Measurements from ENCODE around the gene KLRG1.

DNA sequence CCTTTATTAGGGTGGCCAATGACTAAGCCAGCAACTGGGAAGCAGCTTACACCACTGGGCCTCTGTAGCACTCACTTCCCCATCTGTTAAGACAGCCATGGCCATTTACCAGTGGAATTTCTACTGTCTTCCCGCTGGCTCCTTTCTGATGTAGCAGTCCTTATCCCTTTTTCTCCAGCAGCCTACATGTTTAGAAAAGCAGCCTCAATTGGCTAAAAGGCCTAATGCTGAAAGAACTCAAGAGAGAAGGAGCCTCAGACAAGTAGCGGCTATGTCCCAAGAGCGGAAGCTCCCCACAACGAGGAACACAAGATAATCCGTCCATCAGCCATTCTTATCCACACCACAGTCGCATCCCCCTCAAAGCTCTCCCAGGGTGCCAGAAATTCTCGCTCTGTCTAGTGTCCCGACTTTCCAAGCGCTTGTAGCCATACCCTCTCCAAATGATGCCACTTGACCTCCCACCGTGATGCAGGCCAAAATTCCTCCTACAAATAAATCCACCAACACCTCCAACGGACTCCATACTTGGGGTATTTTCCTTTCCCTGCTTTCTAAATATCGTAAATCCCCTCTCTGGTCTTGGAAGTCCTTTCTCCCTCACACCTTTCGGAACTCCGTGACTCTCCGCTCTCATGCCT, 40.5 kb upstream of the KLRG1 start:
- TF ChIP-seq, protein P1, sequence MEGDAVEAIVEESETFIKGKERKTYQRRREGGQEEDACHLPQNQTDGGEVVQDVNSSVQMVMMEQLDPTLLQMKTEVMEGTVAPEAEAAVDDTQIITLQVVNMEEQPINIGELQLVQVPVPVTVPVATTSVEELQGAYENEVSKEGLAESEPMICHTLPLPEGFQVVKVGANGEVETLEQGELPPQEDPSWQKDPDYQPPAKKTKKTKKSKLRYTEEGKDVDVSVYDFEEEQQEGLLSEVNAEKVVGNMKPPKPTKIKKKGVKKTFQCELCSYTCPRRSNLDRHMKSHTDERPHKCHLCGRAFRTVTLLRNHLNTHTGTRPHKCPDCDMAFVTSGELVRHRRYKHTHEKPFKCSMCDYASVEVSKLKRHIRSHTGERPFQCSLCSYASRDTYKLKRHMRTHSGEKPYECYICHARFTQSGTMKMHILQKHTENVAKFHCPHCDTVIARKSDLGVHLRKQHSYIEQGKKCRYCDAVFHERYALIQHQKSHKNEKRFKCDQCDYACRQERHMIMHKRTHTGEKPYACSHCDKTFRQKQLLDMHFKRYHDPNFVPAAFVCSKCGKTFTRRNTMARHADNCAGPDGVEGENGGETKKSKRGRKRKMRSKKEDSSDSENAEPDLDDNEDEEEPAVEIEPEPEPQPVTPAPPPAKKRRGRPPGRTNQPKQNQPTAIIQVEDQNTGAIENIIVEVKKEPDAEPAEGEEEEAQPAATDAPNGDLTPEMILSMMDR (IDR thresholded peaks at IDR 0.05), result no peak
- TF ChIP-seq EZH2 (IDR thresholded peaks at IDR 0.05; ENCODE audit: borderline replicate concordance, insufficient read depth, low read depth, low read length, poor library complexity, severe bottlenecking), result no peak
